B cell (primary cell): ENCODE data around the gene TNNT3. TPM values are rescaled to one million over a fixed set of nuclear protein-coding genes. Genes with fewer than 3 reads are reported as not detected.

Source experiments
- ATAC-seq: fragments of 200-7000 bp; cut with Tn5 transposase; one replicate; pipeline ENCODE4 v1.10.0; 2021; ENCODE audit warnings: low read depth, mild to moderate bottlenecking, moderate number of reproducible peaks, moderate library complexity
- CTCF ChIA-PET: fragments of 350-600 bp; sonication (Branson Sonifier 250); formaldehyde crosslinking; loops from one replicate; lab custom pipeline; 2021; ENCODE audit warnings: antibody characterized with exemption, inconsistent platforms; lab: Charles Lee
- POLR2A ChIA-PET: fragments of 350-600 bp; sonication (Branson Sonifier 250); formaldehyde crosslinking; loops from one replicate; lab custom pipeline; 2021; ENCODE audit warnings: antibody characterized with exemption; lab: Charles Lee
- DNase-seq: peaks from one replicate; pipeline ENCODE4 v3.0.0; 2013
- H2AFZ ChIP-seq: 2 replicates; pipeline ENCODE4 v1.6.1; 2012; ENCODE audit warnings: mild to moderate bottlenecking, low read depth, low read length; ENCODE audit not compliant: insufficient read depth, poor library complexity, severe bottlenecking
- H3K27ac ChIP-seq, 2 donors: 1 replicate in 1 of 2; 2 replicates in 1 of 2; pipeline ENCODE4 v1.5.1; 2012 to 2013; ENCODE audit warnings: low read length in 2 of 2, mild to moderate bottlenecking in 2 of 2, moderate library complexity in 1 of 2
- H3K27me3 ChIP-seq, 4 experiments: fragments of 200-600 bp in 1 of 4; sonication (generic) in 1 of 4; replicated peaks in 1 of 4; 1 replicate in 2 of 4; 2 replicates in 2 of 4; pipeline versions ENCODE4 v1.6.1 to v1.7.0; 2013 to 2016; ENCODE audit warnings: low read length in 3 of 4, mild to moderate bottlenecking in 2 of 4, mixed read lengths in 1 of 4, moderate library complexity in 1 of 4; ENCODE audit not compliant: insufficient read depth in 4 of 4, control insufficient read depth in 3 of 4; ENCODE audit errors: control extremely low read depth in 1 of 4
- H3K36me3 ChIP-seq, 2 experiments: replicated peaks in 1 of 2; 1 replicate in 1 of 2; 2 replicates in 1 of 2; pipeline versions ENCODE4 v1.6.1 to v1.7.1; 2013; ENCODE audit warnings: low read length in 1 of 2; ENCODE audit not compliant: insufficient read depth in 2 of 2, control insufficient read depth in 1 of 2; ENCODE audit errors: control extremely low read depth in 1 of 2, extremely low read depth in 1 of 2
- H3K4me1 ChIP-seq, 2 donors: fragments of 200-600 bp in 1 of 2; sonication (generic) in 1 of 2; 1 replicate in 1 of 2; 2 replicates in 1 of 2; pipeline versions ENCODE4 v1.5.1 to v1.6.1; 2013 to 2017; ENCODE audit warnings: low read length in 2 of 2; ENCODE audit not compliant: control insufficient read depth in 2 of 2, insufficient read depth in 2 of 2
- H3K4me2 ChIP-seq: replicated peaks from 2 replicates; pipeline ENCODE3; 2012; ENCODE audit warnings: mild to moderate bottlenecking, low read depth, low read length; ENCODE audit not compliant: poor library complexity, severe bottlenecking
- H3K4me3 ChIP-seq, 5 experiments: fragments of 200-600 bp in 1 of 5; sonication (generic) in 1 of 5; 1 replicate in 3 of 5; 2 replicates in 2 of 5; pipeline versions ENCODE4 v1.5.1 to v1.7.0; 2011 to 2016; ENCODE audit warnings: low read length in 4 of 5, mild to moderate bottlenecking in 4 of 5, low read depth in 2 of 5, control low read depth in 1 of 5, moderate library complexity in 1 of 5; ENCODE audit not compliant: insufficient read depth in 1 of 5; ENCODE audit errors: control extremely low read depth in 1 of 5, extremely low read depth in 1 of 5
- H3K79me2 ChIP-seq: fragments of 200-600 bp; sonication (generic); one replicate; pipeline ENCODE4 v1.6.0; 2016; ENCODE audit warnings: low read length; ENCODE audit not compliant: control insufficient read depth, insufficient read depth
- H3K9ac ChIP-seq: fragments of 200-600 bp; sonication (generic); 2 replicates; pipeline ENCODE4 v1.6.1; 2017; ENCODE audit warnings: mild to moderate bottlenecking, low read length, moderate library complexity
- H3K9me3 ChIP-seq, 3 donors: one replicate each; pipeline versions ENCODE4 v1.6.1 to v1.7.1; 2013; ENCODE audit warnings: low read length in 2 of 3; ENCODE audit not compliant: control insufficient read depth in 2 of 3, insufficient read depth in 1 of 3; ENCODE audit errors: control extremely low read depth in 1 of 3
- H4K20me1 ChIP-seq: 2 replicates; pipeline ENCODE4 v1.6.0; 2012; ENCODE audit warnings: mild to moderate bottlenecking, low read length; ENCODE audit not compliant: insufficient read depth, control insufficient read depth, poor library complexity, severe bottlenecking
- H3K27ac Mint-ChIP-seq: one replicate; pipeline ENCODE4 v1.8.0; 2021; ENCODE audit warnings: mixed read lengths
- H3K27me3 Mint-ChIP-seq: one replicate; pipeline ENCODE4 v1.8.0; 2021; ENCODE audit warnings: mixed read lengths
- H3K4me1 Mint-ChIP-seq: one replicate; pipeline ENCODE4 v1.8.0; 2021; ENCODE audit warnings: mixed read lengths
- H3K4me3 Mint-ChIP-seq: one replicate; pipeline ENCODE4 v1.8.0; 2021; ENCODE audit warnings: mixed read lengths
- H3K9me3 Mint-ChIP-seq: one replicate; pipeline ENCODE4 v1.8.0; 2022; ENCODE audit warnings: mixed read lengths; ENCODE audit not compliant: insufficient read depth
- EZH2 ChIP-seq: IDR thresholded peaks from 2 replicates; pipeline ENCODE4 v1.6.1; 2012; ENCODE audit warnings: borderline replicate concordance, low read depth, mild to moderate bottlenecking, moderate library complexity, low read length; ENCODE audit not compliant: insufficient read depth, poor library complexity, severe bottlenecking
- WGBS: methylation state at CpG from one replicate; pipeline ENCODE4 v1.1.5; 2013; ENCODE audit warnings: missing lambda C conversion rate; ENCODE audit not compliant: insufficient coverage; 5-methylcytosine and 5-hydroxymethylcytosine counted together
- intact Hi-C: fragments of 100-400 bp; cut with micrococcal nuclease; formaldehyde crosslinking; loops from one replicate; pipeline ENCODE4 v1.10.0; 2022
- polyA plus RNA-seq: library from polyadenylated mRNA; depleted of rRNA; stranded (reverse); fragments of >200 nt; gene quantifications from 2 replicates; pipeline ENCODE4 v1.2.3, GENCODE V29; 2012
- total RNA-seq, 2 donors: library from RNA; stranded (reverse); fragments of 120-200 nt in 1 of 2; gene quantifications; 1 replicate in 1 of 2; 2 replicates in 1 of 2; pipeline versions ENCODE4 v1.2.3 to v1.2.4, GENCODE V29; 2013 to 2022
- TF ChIP-seq, protein P1 (sequence below): fragments of 200-600 bp; IDR thresholded peaks from one replicate; pipeline ENCODE4 v1.8.0; 2022; ENCODE audit warnings: antibody characterized with exemption, mild to moderate bottlenecking

The TNNT3 gene
- total and polyA plus RNA-seq, 2 donors (not counting 1 experiment from before 2014, with no cell fraction given), result 2.5 to 10.0 TPM

DNA sequence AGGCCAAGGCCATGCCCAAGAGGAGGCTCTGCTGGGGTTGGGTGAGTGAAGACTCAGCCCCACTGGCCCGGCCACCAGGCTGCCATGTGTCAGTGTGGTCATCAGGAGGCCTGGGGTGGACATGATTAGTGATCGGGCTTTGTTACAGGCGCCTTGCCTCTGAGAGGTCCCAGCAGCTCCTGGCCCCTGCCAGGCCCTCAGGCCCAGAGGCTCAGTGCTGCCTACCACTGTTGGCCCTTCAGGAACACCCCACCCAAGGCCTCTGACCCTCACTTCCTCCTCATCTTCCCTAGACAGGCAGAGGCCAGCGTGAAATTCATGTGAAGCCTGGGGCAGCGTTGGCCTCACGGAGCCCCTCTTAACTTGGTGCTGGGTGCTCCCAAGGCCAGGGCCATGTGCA lies 29.8 kb downstream of the TNNT3 start:
- ATAC-seq, result no peak
- H3K27ac ChIP-seq, result no peak overlapping the region
- DNase-seq, result no peak
- H3K36me3 ChIP-seq, result no peaks in the 10 kb centered on the region
- intact Hi-C loops, result no loop called here
- no peak overlapping the region for H3K4me3 ChIP-seq
- ChIA-PET POLR2A (no interaction called here), CTCF (interaction anchor here (0.6 to 2.3 kb wide), 8 partner anchors 51 to 202 kb away, joined by 3 to 11 read pairs (median 5); no protein-coding TSS in a partner anchor)
- no peaks in the 10 kb centered on the region for H3K4me1 ChIP-seq
- Mint-ChIP-seq H3K27ac (no peak overlapping the region), H3K4me3 (no peak overlapping the region), H3K9me3 (no peaks in the 10 kb centered on the region), H3K4me1 (no peaks in the 10 kb centered on the region), H3K27me3 (no peaks in the 10 kb centered on the region)
- H3K27me3 ChIP-seq, result no peaks in the 10 kb centered on the region
- H3K9ac ChIP-seq, result no peak overlapping the region
- H3K79me2 ChIP-seq, result no peaks in the 10 kb centered on the region
- no peak for TF ChIP-seq EZH2
- TF ChIP-seq, protein P1, sequence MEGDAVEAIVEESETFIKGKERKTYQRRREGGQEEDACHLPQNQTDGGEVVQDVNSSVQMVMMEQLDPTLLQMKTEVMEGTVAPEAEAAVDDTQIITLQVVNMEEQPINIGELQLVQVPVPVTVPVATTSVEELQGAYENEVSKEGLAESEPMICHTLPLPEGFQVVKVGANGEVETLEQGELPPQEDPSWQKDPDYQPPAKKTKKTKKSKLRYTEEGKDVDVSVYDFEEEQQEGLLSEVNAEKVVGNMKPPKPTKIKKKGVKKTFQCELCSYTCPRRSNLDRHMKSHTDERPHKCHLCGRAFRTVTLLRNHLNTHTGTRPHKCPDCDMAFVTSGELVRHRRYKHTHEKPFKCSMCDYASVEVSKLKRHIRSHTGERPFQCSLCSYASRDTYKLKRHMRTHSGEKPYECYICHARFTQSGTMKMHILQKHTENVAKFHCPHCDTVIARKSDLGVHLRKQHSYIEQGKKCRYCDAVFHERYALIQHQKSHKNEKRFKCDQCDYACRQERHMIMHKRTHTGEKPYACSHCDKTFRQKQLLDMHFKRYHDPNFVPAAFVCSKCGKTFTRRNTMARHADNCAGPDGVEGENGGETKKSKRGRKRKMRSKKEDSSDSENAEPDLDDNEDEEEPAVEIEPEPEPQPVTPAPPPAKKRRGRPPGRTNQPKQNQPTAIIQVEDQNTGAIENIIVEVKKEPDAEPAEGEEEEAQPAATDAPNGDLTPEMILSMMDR, result no peak
- H3K4me2 ChIP-seq, result no peak overlapping the region
- H4K20me1 ChIP-seq, result no peaks in the 10 kb centered on the region
- H2AFZ ChIP-seq, result no peak overlapping the region
- H3K9me3 ChIP-seq, result no peaks in the 10 kb centered on the region
- WGBS, result no CpG with 5 or more reads among the region's 6 CpGs

DNA sequence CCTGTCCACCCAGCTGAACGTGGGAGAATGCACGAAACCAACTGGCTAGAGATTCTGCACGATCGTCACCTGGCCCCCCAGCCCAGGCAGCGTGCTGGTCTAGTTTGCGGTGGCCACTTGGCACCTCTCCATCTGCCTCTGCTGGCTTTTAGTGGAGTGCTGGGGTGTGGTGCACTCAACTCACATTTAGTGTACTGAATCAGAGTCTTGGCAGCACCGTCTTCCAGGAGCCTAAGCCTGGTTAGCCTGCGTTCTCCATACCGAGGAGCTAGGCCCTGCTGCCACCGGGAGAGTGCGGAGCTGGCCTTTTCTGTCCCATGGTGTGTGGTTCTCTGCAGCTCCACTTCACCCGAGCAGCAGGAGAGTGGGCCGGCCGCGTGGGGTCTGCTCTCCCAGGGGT lies 30.4 kb downstream of the TNNT3 start:
- Histone ChIP-seq H3K4me3 (no peak overlapping the region), H4K20me1 (no peaks in the 10 kb centered on the region), H3K27ac (no peak overlapping the region), H3K36me3 (no peaks in the 10 kb centered on the region), H3K9me3 (no peaks in the 10 kb centered on the region), H2AFZ (no peak overlapping the region), H3K9ac (no peak overlapping the region), H3K79me2 (no peaks in the 10 kb centered on the region), H3K4me2 (no peak overlapping the region), H3K27me3 (no peaks in the 10 kb centered on the region), H3K4me1 (no peaks in the 10 kb centered on the region)
- POLR2A ChIA-PET, result no interaction called here
- no peak overlapping the region for H3K27ac Mint-ChIP-seq
- no peaks in the 10 kb centered on the region for H3K9me3 Mint-ChIP-seq
- H3K4me1 Mint-ChIP-seq, result no peaks in the 10 kb centered on the region
- TF ChIP-seq, protein P1, result no peak
- TF ChIP-seq EZH2, result no peak
- DNase-seq, result no peak
- H3K4me3 Mint-ChIP-seq, result no peak overlapping the region
- no peaks in the 10 kb centered on the region for H3K27me3 Mint-ChIP-seq
- ATAC-seq, result no peak
- intact Hi-C loops, result no loop called here
- WGBS, result no CpG with 5 or more reads among the region's 15 CpGs
- CTCF ChIA-PET, result interaction anchor here (1.0 to 2.3 kb wide), 5 partner anchors 51 to 202 kb away, joined by 3 to 12 read pairs (median 5); partner anchors contain the start of gene SYT8
